Mononuclear cell (primary cell): ENCODE data around the gene NEURL3. TPM values are rescaled to one million over a fixed set of nuclear protein-coding genes. Genes with fewer than 3 reads are reported as not detected.

Experiments
- H3K27me3 ChIP-seq: 2 replicates; pipeline ENCODE4 v1.6.0; 2011; ENCODE audit warnings: low read length, control low read depth; ENCODE audit not compliant: insufficient read depth
- H3K4me1 ChIP-seq: 2 replicates; pipeline ENCODE4 v1.5.1; 2011; ENCODE audit warnings: mild to moderate bottlenecking, low read length, control low read depth; ENCODE audit not compliant: insufficient read depth
- H3K4me3 ChIP-seq: 2 replicates; pipeline ENCODE4 v1.5.1; 2011; ENCODE audit warnings: mild to moderate bottlenecking, low read length, moderate library complexity
- H3K9me3 ChIP-seq: 2 replicates; pipeline ENCODE4 v1.5.1; 2011; ENCODE audit warnings: low read depth, mild to moderate bottlenecking, control low read depth, low read length
- total RNA-seq: library from RNA; depleted of rRNA; stranded (reverse); fragments of >200 nt; gene quantifications from one replicate; pipeline ENCODE4 v1.2.3, GENCODE V29; 2012

The NEURL3 gene
- total RNA-seq, 1 donor, result 0.52 TPM

- Histone ChIP-seq H3K27me3 (no peaks in the 10 kb centered on the region), H3K4me1 (peaks cover 40% of the 10 kb centered on the region), H3K9me3 (no peaks in the 10 kb centered on the region), H3K4me3 (no peak overlapping the region)
Measured at GRCh38 chr2:96525211-96525507, 20.0 kb upstream of the NEURL3 start.

DNA sequence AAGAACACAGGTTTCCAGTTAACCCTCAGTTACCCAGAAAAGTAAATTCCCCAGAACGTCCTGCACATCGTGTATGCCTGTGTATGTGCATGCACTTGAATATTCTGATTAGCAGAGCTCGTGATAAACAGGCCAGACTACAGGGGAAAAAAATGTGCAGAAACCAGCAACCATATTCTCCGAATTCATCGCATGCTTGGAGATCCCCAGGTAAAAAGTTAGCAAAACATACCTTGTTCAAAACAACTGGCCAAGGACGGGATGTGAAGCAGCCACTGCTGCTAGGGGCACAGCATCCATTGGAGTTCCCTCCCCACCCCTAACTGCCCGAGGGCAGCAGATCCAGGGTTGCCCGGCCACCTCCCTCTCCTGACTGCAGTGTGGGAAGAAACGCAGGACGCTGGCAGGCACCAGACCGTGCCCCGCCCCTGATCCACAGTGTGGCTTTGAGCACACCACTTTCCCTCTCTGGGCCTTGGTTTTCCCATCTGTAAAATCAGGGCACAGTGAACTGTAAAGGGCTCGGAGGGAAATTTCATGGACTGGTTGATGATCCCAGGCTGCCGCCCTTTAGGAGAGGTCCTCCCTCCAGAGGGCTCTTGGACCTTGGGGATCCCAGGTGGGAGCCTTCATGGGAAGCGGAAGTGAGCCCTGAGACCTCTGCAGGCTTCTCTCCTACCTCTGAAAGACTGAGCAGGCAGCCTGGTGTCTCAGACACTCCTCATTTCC lies 19.5 kb upstream of the NEURL3 start:
- Histone ChIP-seq H3K4me3 (no peak overlapping the region), H3K4me1 (peaks cover 40% of the 10 kb centered on the region), H3K9me3 (no peaks in the 10 kb centered on the region), H3K27me3 (no peaks in the 10 kb centered on the region)

GRCh38 chr2:96523659-96524481 lies 18.7 kb upstream of the NEURL3 start:
- Histone ChIP-seq H3K27me3 (no peaks in the 10 kb centered on the region), H3K9me3 (no peaks in the 10 kb centered on the region), H3K4me3 (no peak overlapping the region), H3K4me1 (peaks cover 36% of the 10 kb centered on the region)

GRCh38 chr2:96522304-96523203 lies 17.4 kb upstream of the NEURL3 start:
- no peaks in the 10 kb centered on the region for H3K27me3 ChIP-seq
- no peak overlapping the region for H3K4me3 ChIP-seq
- peaks cover 23% of the 10 kb centered on the region for H3K4me1 ChIP-seq
- no peaks in the 10 kb centered on the region for H3K9me3 ChIP-seq

DNA sequence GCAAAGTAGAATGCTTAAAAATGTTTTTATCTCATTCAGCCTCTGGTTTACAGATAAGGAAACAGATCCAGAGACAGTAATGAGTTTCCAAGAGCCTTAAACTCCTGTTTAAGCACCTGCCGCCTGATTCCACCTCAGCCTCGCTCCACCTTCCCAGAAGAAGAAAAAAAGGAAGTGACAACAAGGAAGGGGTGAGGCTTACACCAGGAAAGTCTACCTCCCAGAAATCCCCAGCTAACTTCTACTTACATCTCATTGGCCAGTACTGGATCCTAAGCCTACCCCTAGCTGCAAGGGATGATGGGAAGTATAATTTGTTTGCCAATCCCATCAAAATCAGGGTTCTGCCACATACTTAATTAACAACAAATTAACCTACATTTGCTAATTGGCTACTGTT lies 16.1 kb upstream of the NEURL3 start:
- Histone ChIP-seq H3K27me3 (no peaks in the 10 kb centered on the region), H3K4me1 (peaks cover 15% of the 10 kb centered on the region), H3K4me3 (no peak overlapping the region), H3K9me3 (no peaks in the 10 kb centered on the region)

GRCh38 chr2:96520697-96521096 lies 15.5 kb upstream of the NEURL3 start:
- Histone ChIP-seq H3K4me1 (peaks cover 15% of the 10 kb centered on the region), H3K4me3 (no peak overlapping the region), H3K27me3 (no peaks in the 10 kb centered on the region), H3K9me3 (no peaks in the 10 kb centered on the region)

GRCh38 chr2:96520231-96520630 lies 15.1 kb upstream of the NEURL3 start:
- H3K27me3 ChIP-seq, result no peaks in the 10 kb centered on the region
- no peaks in the 10 kb centered on the region for H3K9me3 ChIP-seq
- peaks cover 15% of the 10 kb centered on the region for H3K4me1 ChIP-seq
- no peak overlapping the region for H3K4me3 ChIP-seq

GRCh38 chr2:96517079-96517478 lies 11.9 kb upstream of the NEURL3 start:
- H3K4me3 ChIP-seq, result no peak overlapping the region
- no peaks in the 10 kb centered on the region for H3K27me3 ChIP-seq
- no peaks in the 10 kb centered on the region for H3K9me3 ChIP-seq
- no peaks in the 10 kb centered on the region for H3K4me1 ChIP-seq

DNA sequence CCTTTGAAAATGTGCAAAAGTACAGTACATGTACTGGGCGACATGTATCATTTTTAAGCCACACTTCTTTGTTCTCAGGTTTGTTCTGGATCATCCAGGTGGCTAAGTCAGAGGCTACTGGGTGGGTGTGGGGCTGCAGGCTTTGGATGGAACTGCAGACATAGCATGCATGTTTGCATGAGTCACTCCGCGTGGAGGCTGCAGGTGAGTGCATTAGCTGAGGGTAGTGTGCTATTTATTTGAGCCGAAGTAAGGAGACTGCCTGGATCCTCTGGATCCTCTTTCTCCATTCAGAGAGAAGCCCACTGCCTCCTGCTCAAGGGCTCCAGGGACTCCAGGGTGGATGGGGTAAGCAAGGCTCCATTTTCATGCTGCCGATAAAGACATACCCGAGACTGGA lies 9.4 kb upstream of the NEURL3 start:
- Histone ChIP-seq H3K4me3 (no peak overlapping the region), H3K27me3 (no peaks in the 10 kb centered on the region), H3K4me1 (no peaks in the 10 kb centered on the region), H3K9me3 (no peaks in the 10 kb centered on the region)

- H3K4me1 ChIP-seq, result peaks cover 10% of the 10 kb centered on the region
- no peaks in the 10 kb centered on the region for H3K9me3 ChIP-seq
- no peak overlapping the region for H3K4me3 ChIP-seq
- no peaks in the 10 kb centered on the region for H3K27me3 ChIP-seq
Measured at GRCh38 chr2:96512341-96512740, 7.2 kb upstream of the NEURL3 start.

DNA sequence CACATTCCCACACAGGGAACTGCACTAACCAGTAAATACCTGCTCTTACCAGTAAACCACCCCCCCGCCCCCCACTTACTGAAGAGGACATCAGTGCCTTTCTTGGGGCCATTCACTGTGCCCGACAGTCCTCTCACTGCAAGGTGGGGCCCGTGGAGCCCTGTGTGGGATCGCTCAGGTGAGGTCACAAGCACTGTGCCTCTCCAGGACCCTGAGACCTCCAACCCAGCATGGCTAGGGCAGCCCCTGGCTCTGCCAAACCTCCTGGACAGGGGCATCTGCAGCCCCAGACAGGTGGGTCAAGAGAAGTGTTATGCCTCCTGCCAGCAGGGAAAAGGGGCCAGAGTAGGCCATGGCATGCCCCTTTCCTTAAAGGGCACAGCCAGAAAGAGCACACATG lies 6.7 kb upstream of the NEURL3 start:
- H3K4me1 ChIP-seq, result peaks cover 10% of the 10 kb centered on the region
- no peak overlapping the region for H3K4me3 ChIP-seq
- H3K27me3 ChIP-seq, result no peaks in the 10 kb centered on the region
- H3K9me3 ChIP-seq, result no peaks in the 10 kb centered on the region

DNA sequence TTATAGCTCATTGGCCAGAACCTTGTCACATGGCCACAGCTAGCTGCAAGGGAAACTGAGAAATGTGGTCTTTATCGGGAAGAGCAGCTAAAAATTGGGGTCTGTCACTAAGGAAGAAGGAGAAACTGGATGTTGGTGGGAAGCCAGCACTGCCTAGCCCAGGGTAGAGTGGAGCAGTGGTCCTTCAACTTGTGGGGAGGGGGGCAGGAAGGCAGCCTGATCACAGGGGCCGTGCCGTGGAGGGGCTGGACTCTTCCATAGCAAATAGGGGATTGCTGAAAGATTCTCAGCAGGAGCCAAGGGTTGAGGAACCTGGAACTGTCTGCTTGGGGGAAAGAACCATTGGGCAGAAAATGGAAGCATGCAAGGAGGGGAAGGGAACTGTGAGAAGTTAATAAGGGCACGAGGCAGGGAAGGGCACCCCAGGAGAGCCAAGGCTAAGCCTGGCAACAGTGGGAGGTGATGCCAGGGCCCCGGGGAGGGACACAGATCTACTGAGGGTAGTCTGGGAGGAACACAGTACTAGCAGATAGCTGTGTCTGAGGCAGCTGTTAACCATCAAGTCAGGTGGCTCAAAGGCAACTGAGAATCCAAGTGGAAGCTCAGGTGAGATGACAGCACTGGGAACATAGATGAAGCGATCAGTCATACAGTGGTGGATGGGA lies 5.9 kb upstream of the NEURL3 start:
- Histone ChIP-seq H3K9me3 (no peaks in the 10 kb centered on the region), H3K4me3 (no peak overlapping the region), H3K4me1 (peaks cover 10% of the 10 kb centered on the region), H3K27me3 (no peaks in the 10 kb centered on the region)

DNA sequence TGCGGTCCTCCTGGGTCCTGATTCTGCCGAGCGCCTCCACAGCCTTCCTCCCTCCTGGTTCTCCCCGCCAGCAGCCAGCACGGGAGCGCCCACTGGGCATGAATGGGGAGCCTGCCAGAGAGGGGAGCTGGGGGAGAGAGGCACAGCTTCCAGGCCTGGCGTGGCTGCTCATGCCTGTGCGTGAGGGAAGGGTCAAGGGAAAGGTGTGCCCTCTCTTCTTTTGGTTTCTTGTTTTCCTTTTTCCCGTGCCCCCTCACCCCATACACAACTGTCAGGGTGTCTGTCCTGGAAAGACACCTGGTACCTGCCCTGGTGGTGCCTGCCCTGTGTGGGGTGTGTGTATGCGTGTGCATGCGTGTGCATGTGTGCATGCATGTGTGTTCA lies 4.7 kb upstream of the NEURL3 start:
- Histone ChIP-seq H3K4me3 (no peak overlapping the region), H3K9me3 (no peaks in the 10 kb centered on the region), H3K4me1 (peaks cover 10% of the 10 kb centered on the region), H3K27me3 (no peaks in the 10 kb centered on the region)

DNA sequence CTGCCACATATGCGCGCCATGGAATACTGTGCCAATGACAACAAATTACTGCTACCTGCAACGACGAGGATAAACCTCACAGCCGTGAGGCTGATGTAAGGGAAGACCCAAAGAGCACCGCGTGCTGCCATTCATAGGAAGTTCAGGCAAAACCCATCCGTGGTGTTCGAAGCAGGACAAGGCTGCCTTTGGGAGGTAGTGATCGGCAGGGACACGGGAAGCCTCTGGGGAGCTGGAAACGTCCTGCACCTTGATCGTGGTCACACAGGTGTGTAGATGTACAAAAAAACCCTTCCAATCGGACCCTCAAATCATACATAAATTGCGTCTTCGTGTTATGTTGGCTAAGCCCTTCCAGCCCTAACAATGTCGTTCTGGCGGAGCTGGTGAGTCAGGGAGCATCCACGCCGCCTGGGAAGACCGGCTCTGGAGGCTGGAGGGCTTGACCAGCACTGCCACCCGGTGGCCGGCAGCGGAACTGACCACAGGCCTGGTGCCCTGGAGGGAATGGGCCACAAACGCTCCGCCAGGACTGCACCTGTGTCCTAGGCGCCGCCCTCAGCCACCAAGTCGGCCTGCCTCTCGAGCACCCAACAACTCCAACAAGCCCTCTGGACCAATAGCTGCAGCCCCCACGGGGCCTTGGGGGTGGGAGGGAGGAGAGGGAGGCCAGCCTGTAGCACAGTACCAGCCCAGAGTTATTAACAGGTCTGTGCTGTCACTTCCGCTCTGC lies 4.1 kb upstream of the NEURL3 start:
- Histone ChIP-seq H3K4me1 (peaks cover 10% of the 10 kb centered on the region), H3K27me3 (no peaks in the 10 kb centered on the region), H3K9me3 (no peaks in the 10 kb centered on the region)

More for the DNA sequence above, 4.1 kb upstream of the NEURL3 start:
- no peak overlapping the region for H3K4me3 ChIP-seq
